HG03469 (cell line): ENCODE results near the gene BEX2.

Experiments used
- ATAC-seq: cut with Tn5 transposase; IDR thresholded peaks from one replicate; pipeline ENCODE4 v1.9.1; 2021; ENCODE audit warnings: mild to moderate bottlenecking, moderate library complexity, moderate number of reproducible peaks; ENCODE audit not compliant: unreplicated experiment

Gene BEX2

DNA sequence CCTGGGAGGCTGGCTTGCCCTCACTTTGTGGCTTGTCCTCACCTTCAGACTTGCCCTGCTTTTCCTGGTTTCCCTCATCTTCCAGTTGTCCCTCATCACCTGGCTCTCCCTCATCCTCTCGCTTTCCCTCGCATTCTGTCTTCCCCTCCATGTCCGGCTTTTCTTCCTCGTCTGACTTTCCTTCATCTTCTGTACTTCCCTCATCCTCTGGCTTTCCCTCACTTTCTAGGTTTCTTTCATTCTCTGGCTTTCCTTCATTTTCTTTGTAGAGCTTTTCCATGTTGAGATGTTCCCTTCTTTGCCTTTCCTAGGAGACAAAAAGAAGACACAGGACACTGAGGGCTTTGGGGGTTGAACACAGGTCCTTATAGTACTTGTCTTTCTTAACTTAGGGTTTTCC, 36.5 kb downstream of the BEX2 start:
- no peak for ATAC-seq
